GM12878 (cell line): ENCODE results near the gene SIX3. TPM values are rescaled to one million over a fixed set of nuclear protein-coding genes. Genes with fewer than 3 reads are reported as not detected.

Experiments
- ATAC-seq: fragments of 200-7000 bp; cut with Tn5 transposase; 3 replicates; pipeline ENCODE4 v1.9.1; 2020; ENCODE audit warnings: mild to moderate bottlenecking, moderate library complexity
- BruUV-seq: library from RNA; stranded (reverse); fragments of 400-500 nt; replicated peaks from 2 replicates; lab custom pipeline; 2021; lab: Mats Ljungman, UMichigan
- CTCF ChIA-PET: fragments of 300-600 bp; sonication (Branson Sonifier 250); formaldehyde crosslinking; extraction: SDS; loops from one replicate; lab custom pipeline; 2021; ENCODE audit warnings: inconsistent platforms; lab: Yijun Ruan, JAX
- POLR2A ChIA-PET: fragments of 350-600 bp; formaldehyde crosslinking; extraction: SDS; loops from one replicate; lab custom pipeline; 2021; ENCODE audit warnings: inconsistent platforms; lab: Charles Lee
- RAD21 ChIA-PET: fragments of 300-600 bp; sonication (Branson Sonifier 250); formaldehyde crosslinking; loops from one replicate; lab custom pipeline; 2023; ENCODE audit warnings: antibody characterized with exemption; ENCODE audit not compliant: unreplicated experiment; lab: Charles Lee
- SMC1A ChIA-PET: fragments of 300-600 bp; sonication (Branson Sonifier 250); formaldehyde crosslinking; loops from one replicate; lab custom pipeline; 2023; ENCODE audit not compliant: unreplicated experiment, uncharacterized antibody; lab: Charles Lee
- DNase-seq: peaks from one replicate; pipeline ENCODE4 v3.0.0-alpha.2; 2011; ENCODE audit warnings: low read depth, low spot score
- FAIRE-seq: peaks from 3 replicates; lab custom pipeline; 2011; peaks lifted over from hg19 to GRCh38; lab: Jason Lieb, UNC
- H2AFZ ChIP-seq: 2 replicates; pipeline ENCODE4 v1.6.0; 2011; ENCODE audit warnings: low read depth, low read length, control low read depth; ENCODE audit not compliant: control insufficient read depth
- H3K27ac ChIP-seq: 2 replicates; pipeline ENCODE4 v1.5.1; 2011; ENCODE audit warnings: control low read depth; ENCODE audit not compliant: control insufficient read depth, insufficient read depth
- H3K27me3 ChIP-seq, 2 experiments: replicated peaks in 1 of 2; 2 replicates each; pipeline versions ENCODE4 v1.6.0 to v1.6.1; 2011; ENCODE audit warnings: low read length in 1 of 2; ENCODE audit not compliant: control insufficient read depth in 2 of 2, insufficient read depth in 2 of 2
- H3K36me3 ChIP-seq, 2 experiments: 2 replicates each; pipeline ENCODE4 v1.5.1; 2011; ENCODE audit warnings: low read length in 1 of 2; ENCODE audit not compliant: control insufficient read depth in 2 of 2, insufficient read depth in 2 of 2
- H3K4me1 ChIP-seq: 2 replicates; pipeline ENCODE4 v1.6.1; 2011; ENCODE audit warnings: mild to moderate bottlenecking, low read length, moderate library complexity, mixed read lengths; ENCODE audit not compliant: control insufficient read depth, insufficient read depth
- H3K4me2 ChIP-seq: 2 replicates; pipeline ENCODE4 v1.6.0; 2011; ENCODE audit warnings: control low read depth; ENCODE audit not compliant: control insufficient read depth, insufficient read depth
- H3K4me3 ChIP-seq: fragments of 200-600 bp; sonication (generic); 2 replicates; pipeline ENCODE4 v1.5.1; 2016
- H3K79me2 ChIP-seq: 2 replicates; pipeline ENCODE4 v1.6.0; 2011; ENCODE audit warnings: low read length; ENCODE audit not compliant: control insufficient read depth, insufficient read depth
- H3K9ac ChIP-seq: 2 replicates; pipeline ENCODE4 v1.8.0; 2011; ENCODE audit warnings: low read length, control low read depth, mixed read lengths; ENCODE audit not compliant: control insufficient read depth, insufficient read depth
- H3K9me3 ChIP-seq: replicated peaks from 3 replicates; pipeline ENCODE4 v1.5.1; 2011; ENCODE audit warnings: mild to moderate bottlenecking, low read length; ENCODE audit not compliant: control insufficient read depth, insufficient read depth
- H4K20me1 ChIP-seq: 2 replicates; pipeline ENCODE4 v1.6.0; 2011; ENCODE audit not compliant: control insufficient read depth, insufficient read depth
- BCLAF1 ChIP-seq: fragments of 450-650 bp; IDR thresholded peaks from 2 replicates; pipeline ENCODE4 v1.6.1; 2017; ENCODE audit warnings: antibody characterized with exemption, mild to moderate bottlenecking, moderate library complexity
- CHD4 ChIP-seq: fragments of 200-600 bp; sonication (generic); IDR thresholded peaks from 2 replicates; pipeline ENCODE4 v1.6.1; 2016; ENCODE audit warnings: mild to moderate bottlenecking
- NFYB ChIP-seq: IDR thresholded peaks from 2 replicates; pipeline ENCODE4 v1.6.1; 2011; ENCODE audit warnings: low read depth, mild to moderate bottlenecking, low read length, improper control_type of control experiment, moderate library complexity; ENCODE audit not compliant: insufficient read depth
- SIX5 ChIP-seq: IDR thresholded peaks from 2 replicates; pipeline ENCODE4 v1.6.1; 2011; ENCODE audit warnings: mild to moderate bottlenecking, low read depth, low read length, moderate library complexity; ENCODE audit not compliant: severe bottlenecking
- SKIL ChIP-seq: fragments of 450-650 bp; IDR thresholded peaks from 2 replicates; pipeline ENCODE4 v1.6.1; 2017; ENCODE audit warnings: mild to moderate bottlenecking, low read depth, inconsistent platforms; ENCODE audit not compliant: poor library complexity, severe bottlenecking
- SMC3 ChIP-seq: IDR thresholded peaks from 2 replicates; pipeline ENCODE4 v1.6.1; 2011; ENCODE audit warnings: low read length, improper control_type of control experiment, borderline replicate concordance
- WGBS: methylation state at CpG from one replicate; pipeline ENCODE4 v1.1.6; 2016; ENCODE audit warnings: low lambda C conversion rate; ENCODE audit not compliant: insufficient replicate concordance, insufficient coverage; ENCODE audit errors: missing lambda C conversion rate; 5-methylcytosine and 5-hydroxymethylcytosine counted together
- in situ Hi-C: fragments of 300-500 bp; cut with MboI; formaldehyde crosslinking; loops from 9 replicates; pipeline ENCODE4 v1.14.3; 2018; ENCODE audit warnings: mixed read lengths
- intact Hi-C: fragments of 100-400 bp; cut with micrococcal nuclease; formaldehyde crosslinking; loops from one replicate; pipeline ENCODE4 v1.14.2; 2022; ENCODE audit not compliant: unreplicated experiment
- polyA plus RNA-seq, 11 experiments: library from polyadenylated mRNA; depleted of rRNA in 4 of 11; unstranded in 6 of 11; stranded (reverse) in 5 of 11; fragments of >200 nt; fragmentation: Nextera tagmentation in 4 of 11; fragmentation: Illumina TruSeq in 1 of 11; extraction: Ambion mirVana in 4 of 11; extraction: Trizol in 1 of 11; gene quantifications; 1 replicate in 1 of 11; 2 replicates in 10 of 11; pipeline versions ENCODE4 v1.2.1 to v1.2.3, GENCODE V29; 2011 to 2016; ENCODE audit warnings: inconsistent platforms in 2 of 11, missing spikeins in 2 of 11, low read depth in 1 of 11
- total RNA-seq, 4 experiments: library from RNA; depleted of rRNA in 3 of 4; stranded (reverse); fragments of >200 nt in 3 of 4; fragmentation: Illumina TruSeq in 1 of 4; extraction: Trizol in 1 of 4; gene quantifications; 2 replicates each; pipeline versions ENCODE4 v1.2.1 to v1.2.3, GENCODE V29; 2013 to 2021

SIX3 gene
- total and polyA plus RNA-seq, 10 of the 15 experiments (the other 5 are each of a cell fraction or from before 2014, with no cell fraction given): 0.05 to 0.42 (median 0.13) TPM; not detected in 4

GRCh38 chr2:44965684-44966083 is 24.2 kb downstream of the SIX3 start:
- FAIRE-seq (no peak), ATAC-seq (no peak), DNase-seq (no peak)
- TF ChIP-seq CHD4: no peak
- TF ChIP-seq SKIL: no peak
- TF ChIP-seq NFYB: no peak
- no peak for TF ChIP-seq SMC3
- no peak for TF ChIP-seq SIX5
- TF ChIP-seq BCLAF1: no peak
- H3K4me3 ChIP-seq: no peak overlapping the region
- POLR2A ChIA-PET: no interaction called here
- no peaks in the 10 kb centered on the region for H3K79me2 ChIP-seq
- no peaks in the 10 kb centered on the region for H3K4me1 ChIP-seq
- no peaks in the 10 kb centered on the region for H3K36me3 ChIP-seq
- CTCF ChIA-PET: no interaction called here
- RAD21 ChIA-PET: no interaction called here
- SMC1A ChIA-PET: interaction anchor here (1.1 kb wide), 1 partner anchor 573 kb away, joined by 3 read pairs; no protein-coding TSS in a partner anchor
- H3K9ac ChIP-seq: no peak overlapping the region
- no peaks in the 10 kb centered on the region for H3K9me3 ChIP-seq
- no peak overlapping the region for H2AFZ ChIP-seq
- H3K27me3 ChIP-seq: peaks cover 2 to 3% of the 10 kb centered on the region in 2 experiments; a peak in 1 of 4 replicates
- BruUV-seq: no TSS peak
- WGBS: 64% methylated on average over 2 of the region's 2 CpGs
- no peaks in the 10 kb centered on the region for H4K20me1 ChIP-seq
- in situ Hi-C loops: no loop called here
- H3K27ac ChIP-seq: no peak overlapping the region
- no peak overlapping the region for H3K4me2 ChIP-seq
- intact Hi-C loops: no loop called here
